ENCODE measurements around the gene DOCK4.

GRCh38 chr7:111992601-111993000, 213.6 kb downstream of the DOCK4 start:
- TF ChIP-seq CTCF (IDR thresholded peaks at IDR 0.05) (no peak), MYC (IDR thresholded peaks at IDR 0.05; ENCODE audit: borderline replicate concordance, low read length) (no peak), RFX5 (IDR thresholded peaks at IDR 0.05) (no peak), ZSCAN20 (CRISPR knock-in tag; IDR thresholded peaks at IDR 0.05) (no peak), SREBF2 (IDR thresholded peaks at IDR 0.05) (no peak), POLR2A (IDR thresholded peaks at IDR 0.05; ENCODE audit: low read length) (no peak), REST (IDR thresholded peaks at IDR 0.05) (no peak)
- TF ChIP-seq, protein P1, sequence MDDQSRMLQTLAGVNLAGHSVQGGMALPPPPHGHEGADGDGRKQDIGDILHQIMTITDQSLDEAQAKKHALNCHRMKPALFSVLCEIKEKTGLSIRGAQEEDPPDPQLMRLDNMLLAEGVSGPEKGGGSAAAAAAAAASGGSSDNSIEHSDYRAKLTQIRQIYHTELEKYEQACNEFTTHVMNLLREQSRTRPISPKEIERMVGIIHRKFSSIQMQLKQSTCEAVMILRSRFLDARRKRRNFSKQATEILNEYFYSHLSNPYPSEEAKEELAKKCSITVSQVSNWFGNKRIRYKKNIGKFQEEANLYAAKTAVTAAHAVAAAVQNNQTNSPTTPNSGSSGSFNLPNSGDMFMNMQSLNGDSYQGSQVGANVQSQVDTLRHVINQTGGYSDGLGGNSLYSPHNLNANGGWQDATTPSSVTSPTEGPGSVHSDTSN (IDR thresholded peaks at IDR 0.05), result no peak
